ENCODE measurements around the gene BCAR3.
A peak's percentile ranks its signal among the peaks of the same experiment; 100 is the strongest.

Gene BCAR3

DNA sequence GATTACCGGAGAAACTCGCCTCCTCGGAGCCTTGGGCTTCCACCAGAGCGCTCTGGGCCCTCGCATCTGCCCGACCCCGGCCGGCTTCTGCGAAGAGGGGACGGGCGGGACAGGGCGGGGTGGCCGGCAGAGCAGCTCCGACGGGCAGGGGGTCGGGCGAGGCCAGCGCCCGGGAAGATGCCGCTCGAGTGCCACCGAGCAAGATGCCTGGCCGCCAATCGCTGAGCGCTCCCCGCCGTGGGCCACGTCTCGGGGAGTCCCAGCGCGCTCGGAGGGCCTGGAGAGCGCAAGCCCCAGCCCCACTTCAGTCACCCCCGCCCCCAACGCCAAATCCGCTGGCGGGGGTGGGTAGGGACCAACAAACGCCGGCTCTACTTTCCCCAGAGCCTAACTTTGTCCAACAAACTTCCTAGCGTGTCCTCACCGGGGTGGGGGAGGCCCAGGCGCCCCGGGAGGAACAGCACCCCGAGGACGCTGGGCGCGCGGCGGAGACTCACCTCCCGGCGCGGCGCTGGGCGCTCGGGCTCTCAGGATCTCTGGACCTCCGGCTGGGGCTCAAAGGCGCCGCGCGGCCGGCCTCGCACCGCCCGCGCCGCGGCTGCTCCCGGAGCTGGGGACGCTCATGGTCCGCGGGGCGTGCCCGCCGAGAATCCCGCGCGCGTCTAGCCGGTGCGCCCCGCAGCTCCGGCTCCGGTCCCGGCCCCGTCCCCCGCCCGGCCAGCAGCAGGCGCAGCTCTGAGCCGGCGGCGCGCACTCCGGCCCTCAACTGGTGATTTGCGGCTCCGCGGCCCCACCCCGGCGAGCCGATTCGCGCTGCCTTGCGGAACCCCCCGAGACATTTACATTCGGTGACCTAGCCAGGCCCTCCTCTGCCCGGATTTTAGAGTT is at the start of gene BCAR3:
TSS of gene BCAR3 (minus strand) at position 737 of the 888 bp plus-strand sequence. CDS start 6,907 bp downstream, outside the sequence.
- TF ChIP-seq, protein P1, sequence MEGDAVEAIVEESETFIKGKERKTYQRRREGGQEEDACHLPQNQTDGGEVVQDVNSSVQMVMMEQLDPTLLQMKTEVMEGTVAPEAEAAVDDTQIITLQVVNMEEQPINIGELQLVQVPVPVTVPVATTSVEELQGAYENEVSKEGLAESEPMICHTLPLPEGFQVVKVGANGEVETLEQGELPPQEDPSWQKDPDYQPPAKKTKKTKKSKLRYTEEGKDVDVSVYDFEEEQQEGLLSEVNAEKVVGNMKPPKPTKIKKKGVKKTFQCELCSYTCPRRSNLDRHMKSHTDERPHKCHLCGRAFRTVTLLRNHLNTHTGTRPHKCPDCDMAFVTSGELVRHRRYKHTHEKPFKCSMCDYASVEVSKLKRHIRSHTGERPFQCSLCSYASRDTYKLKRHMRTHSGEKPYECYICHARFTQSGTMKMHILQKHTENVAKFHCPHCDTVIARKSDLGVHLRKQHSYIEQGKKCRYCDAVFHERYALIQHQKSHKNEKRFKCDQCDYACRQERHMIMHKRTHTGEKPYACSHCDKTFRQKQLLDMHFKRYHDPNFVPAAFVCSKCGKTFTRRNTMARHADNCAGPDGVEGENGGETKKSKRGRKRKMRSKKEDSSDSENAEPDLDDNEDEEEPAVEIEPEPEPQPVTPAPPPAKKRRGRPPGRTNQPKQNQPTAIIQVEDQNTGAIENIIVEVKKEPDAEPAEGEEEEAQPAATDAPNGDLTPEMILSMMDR (IDR thresholded peaks at IDR 0.05; ENCODE audit: poor library complexity, severe bottlenecking), result peak; percentile 30
- H3K4me3 ChIP-seq (ENCODE audit: severe bottlenecking), result peak within 1 kb of the TSS; percentile 83
- peaks cover 48% of the 10 kb centered on the region for H3K36me3 ChIP-seq (ENCODE audit: low read depth)
- H3K9me3 ChIP-seq (ENCODE audit: severe bottlenecking), result no peaks in the 10 kb centered on the region
- no peaks in the 10 kb centered on the region for H3K27me3 ChIP-seq (ENCODE audit: insufficient read depth, poor library complexity, severe bottlenecking)
- peaks cover 50% of the 10 kb centered on the region for H3K4me1 ChIP-seq (ENCODE audit: insufficient read depth, poor library complexity, severe bottlenecking)
- H3K27ac ChIP-seq (ENCODE audit: poor library complexity, severe bottlenecking), result peak within 1 kb of the TSS; percentile 94
- ATAC-seq (ENCODE audit: low read depth) (peak; percentile 67), DNase-seq (ENCODE audit: low spot score) (peak; percentile 83)

- no peak for DNase-seq (ENCODE audit: low spot score)
- Histone ChIP-seq H3K27me3 (ENCODE audit: insufficient read depth, poor library complexity, severe bottlenecking) (no peaks in the 10 kb centered on the region), H3K9me3 (ENCODE audit: severe bottlenecking) (no peaks in the 10 kb centered on the region), H3K4me3 (ENCODE audit: severe bottlenecking) (no peak overlapping the region), H3K36me3 (ENCODE audit: low read depth) (no peaks in the 10 kb centered on the region), H3K4me1 (ENCODE audit: insufficient read depth, poor library complexity, severe bottlenecking) (peaks cover 3% of the 10 kb centered on the region), H3K27ac (ENCODE audit: poor library complexity, severe bottlenecking) (no peak overlapping the region)
- no peak for ATAC-seq (ENCODE audit: low read depth)
- TF ChIP-seq, protein P1 (IDR thresholded peaks at IDR 0.05; ENCODE audit: poor library complexity, severe bottlenecking), result no peak
Measured at GRCh38 chr1:93730621-93731020, 49.0 kb upstream of the BCAR3 start.

DNA sequence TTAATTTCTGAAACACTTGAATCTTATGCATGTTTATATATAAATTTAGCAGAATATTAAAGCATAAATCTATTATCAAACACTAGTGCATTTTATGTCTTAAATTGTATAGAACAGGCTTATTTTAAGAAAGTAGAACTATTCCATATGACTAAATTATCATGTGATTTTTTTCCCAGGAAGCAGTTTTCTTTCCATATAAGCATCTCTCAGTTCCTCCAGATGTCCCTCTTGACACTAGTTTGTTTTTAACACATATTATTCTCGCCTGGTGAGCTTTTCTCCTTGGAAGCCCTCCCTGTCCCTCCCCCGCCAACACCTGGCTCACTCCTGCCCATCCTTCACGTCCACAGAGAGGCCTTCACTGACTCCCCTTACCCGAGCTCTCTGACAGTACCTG is 48.3 kb upstream of the BCAR3 start:
- Histone ChIP-seq H3K27me3 (ENCODE audit: insufficient read depth, poor library complexity, severe bottlenecking) (no peaks in the 10 kb centered on the region), H3K4me3 (ENCODE audit: severe bottlenecking) (no peak overlapping the region), H3K27ac (ENCODE audit: poor library complexity, severe bottlenecking) (no peak overlapping the region), H3K4me1 (ENCODE audit: insufficient read depth, poor library complexity, severe bottlenecking) (no peaks in the 10 kb centered on the region), H3K36me3 (ENCODE audit: low read depth) (no peaks in the 10 kb centered on the region), H3K9me3 (ENCODE audit: severe bottlenecking) (no peaks in the 10 kb centered on the region)
- TF ChIP-seq, protein P1 (IDR thresholded peaks at IDR 0.05; ENCODE audit: poor library complexity, severe bottlenecking), result no peak
- DNase-seq (ENCODE audit: low spot score) (no peak), ATAC-seq (ENCODE audit: low read depth) (no peak)

- ATAC-seq (ENCODE audit: low read depth), result no peak
- no peaks in the 10 kb centered on the region for H3K27me3 ChIP-seq (ENCODE audit: insufficient read depth, poor library complexity, severe bottlenecking)
- H3K27ac ChIP-seq (ENCODE audit: poor library complexity, severe bottlenecking), result no peak overlapping the region
- H3K4me1 ChIP-seq (ENCODE audit: insufficient read depth, poor library complexity, severe bottlenecking), result no peaks in the 10 kb centered on the region
- H3K36me3 ChIP-seq (ENCODE audit: low read depth), result no peaks in the 10 kb centered on the region
- H3K4me3 ChIP-seq (ENCODE audit: severe bottlenecking), result no peak overlapping the region
- no peak for DNase-seq (ENCODE audit: low spot score)
- no peaks in the 10 kb centered on the region for H3K9me3 ChIP-seq (ENCODE audit: severe bottlenecking)
- TF ChIP-seq, protein P1 (IDR thresholded peaks at IDR 0.05; ENCODE audit: poor library complexity, severe bottlenecking), result no peak
Measured at GRCh38 chr1:93729502-93729901, 47.9 kb upstream of the BCAR3 start.

Measured in RWPE2 (cell line).